ENCODE results near the gene NXPH4.

The NXPH4 gene

DNA sequence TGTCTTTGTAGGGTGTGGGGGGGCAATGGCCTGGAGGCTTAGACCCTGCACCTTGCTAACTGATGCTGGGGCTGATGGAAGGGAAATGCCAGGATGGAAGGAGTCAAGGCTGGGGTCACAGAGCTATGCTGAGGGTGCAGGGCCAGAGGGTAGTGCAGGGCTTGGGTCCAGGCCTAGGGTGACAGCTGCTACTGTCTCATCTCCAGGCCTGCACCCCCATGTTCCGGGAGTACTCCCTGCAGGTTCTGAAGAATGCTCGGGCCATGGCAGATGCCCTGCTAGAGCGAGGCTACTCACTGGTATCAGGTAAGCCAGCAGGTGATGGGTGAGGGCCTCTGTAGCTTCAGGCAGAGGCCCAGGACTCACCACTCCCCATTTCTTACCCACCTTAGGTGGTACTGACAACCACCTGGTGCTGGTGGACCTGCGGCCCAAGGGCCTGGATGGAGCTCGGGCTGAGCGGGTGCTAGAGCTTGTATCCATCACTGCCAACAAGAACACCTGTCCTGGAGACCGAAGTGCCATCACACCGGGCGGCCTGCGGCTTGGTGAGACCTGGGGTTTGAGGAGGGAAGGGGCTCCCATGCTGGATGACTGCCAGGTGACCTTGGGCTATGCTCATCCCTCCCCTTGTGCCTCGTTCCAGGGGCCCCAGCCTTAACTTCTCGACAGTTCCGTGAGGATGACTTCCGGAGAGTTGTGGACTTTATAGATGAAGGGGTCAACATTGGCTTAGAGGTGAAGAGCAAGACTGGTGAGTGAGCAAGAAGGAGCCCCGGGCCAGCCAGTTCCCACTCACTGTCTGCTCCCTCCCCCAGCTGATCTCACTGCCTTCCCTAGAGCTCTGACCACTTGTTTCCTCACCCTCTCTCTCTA, 17.0 kb downstream of the NXPH4 start:
- TF ChIP-seq ZFX (IDR thresholded peaks at IDR 0.05; ENCODE audit: borderline replicate concordance), result no peak
- TF ChIP-seq, protein P1, sequence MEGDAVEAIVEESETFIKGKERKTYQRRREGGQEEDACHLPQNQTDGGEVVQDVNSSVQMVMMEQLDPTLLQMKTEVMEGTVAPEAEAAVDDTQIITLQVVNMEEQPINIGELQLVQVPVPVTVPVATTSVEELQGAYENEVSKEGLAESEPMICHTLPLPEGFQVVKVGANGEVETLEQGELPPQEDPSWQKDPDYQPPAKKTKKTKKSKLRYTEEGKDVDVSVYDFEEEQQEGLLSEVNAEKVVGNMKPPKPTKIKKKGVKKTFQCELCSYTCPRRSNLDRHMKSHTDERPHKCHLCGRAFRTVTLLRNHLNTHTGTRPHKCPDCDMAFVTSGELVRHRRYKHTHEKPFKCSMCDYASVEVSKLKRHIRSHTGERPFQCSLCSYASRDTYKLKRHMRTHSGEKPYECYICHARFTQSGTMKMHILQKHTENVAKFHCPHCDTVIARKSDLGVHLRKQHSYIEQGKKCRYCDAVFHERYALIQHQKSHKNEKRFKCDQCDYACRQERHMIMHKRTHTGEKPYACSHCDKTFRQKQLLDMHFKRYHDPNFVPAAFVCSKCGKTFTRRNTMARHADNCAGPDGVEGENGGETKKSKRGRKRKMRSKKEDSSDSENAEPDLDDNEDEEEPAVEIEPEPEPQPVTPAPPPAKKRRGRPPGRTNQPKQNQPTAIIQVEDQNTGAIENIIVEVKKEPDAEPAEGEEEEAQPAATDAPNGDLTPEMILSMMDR (IDR thresholded peaks at IDR 0.05), result no peak
- H3K27ac ChIP-seq, result peak overlapping the region; percentile 100

GRCh38 chr12:57234233-57234570, 17.6 kb downstream of the NXPH4 start:
- H3K27ac ChIP-seq, result peak overlapping the region; percentile 100
- TF ChIP-seq, protein P1 (IDR thresholded peaks at IDR 0.05), result no peak
- TF ChIP-seq ZFX (IDR thresholded peaks at IDR 0.05; ENCODE audit: borderline replicate concordance), result no peak

DNA sequence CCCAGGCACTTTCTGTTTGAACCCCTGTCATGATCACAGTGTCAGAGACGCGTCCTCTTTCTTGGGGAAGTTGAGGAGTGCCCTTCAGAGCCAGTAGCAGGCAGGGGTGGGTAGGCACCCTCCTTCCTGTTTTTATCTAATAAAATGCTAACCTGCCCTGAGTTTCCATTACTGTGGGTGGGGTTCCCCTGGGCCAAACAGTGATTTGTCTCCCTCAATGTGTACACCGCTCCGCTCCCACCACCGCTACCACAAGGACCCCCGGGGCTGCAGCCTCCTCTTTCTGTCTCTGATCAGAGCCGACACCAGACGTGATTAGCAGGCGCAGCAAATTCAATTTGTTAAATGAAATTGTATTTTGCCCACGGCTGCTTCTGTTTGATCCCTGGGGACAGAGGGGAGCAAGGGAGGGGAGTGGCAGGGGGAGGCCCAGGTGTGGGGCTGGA, 18.0 kb downstream of the NXPH4 start:
- TF ChIP-seq, protein P1 (IDR thresholded peaks at IDR 0.05), result no peak
- no peak for TF ChIP-seq ZFX (IDR thresholded peaks at IDR 0.05; ENCODE audit: borderline replicate concordance)
- peak overlapping the region; percentile 100 for H3K27ac ChIP-seq

DNA sequence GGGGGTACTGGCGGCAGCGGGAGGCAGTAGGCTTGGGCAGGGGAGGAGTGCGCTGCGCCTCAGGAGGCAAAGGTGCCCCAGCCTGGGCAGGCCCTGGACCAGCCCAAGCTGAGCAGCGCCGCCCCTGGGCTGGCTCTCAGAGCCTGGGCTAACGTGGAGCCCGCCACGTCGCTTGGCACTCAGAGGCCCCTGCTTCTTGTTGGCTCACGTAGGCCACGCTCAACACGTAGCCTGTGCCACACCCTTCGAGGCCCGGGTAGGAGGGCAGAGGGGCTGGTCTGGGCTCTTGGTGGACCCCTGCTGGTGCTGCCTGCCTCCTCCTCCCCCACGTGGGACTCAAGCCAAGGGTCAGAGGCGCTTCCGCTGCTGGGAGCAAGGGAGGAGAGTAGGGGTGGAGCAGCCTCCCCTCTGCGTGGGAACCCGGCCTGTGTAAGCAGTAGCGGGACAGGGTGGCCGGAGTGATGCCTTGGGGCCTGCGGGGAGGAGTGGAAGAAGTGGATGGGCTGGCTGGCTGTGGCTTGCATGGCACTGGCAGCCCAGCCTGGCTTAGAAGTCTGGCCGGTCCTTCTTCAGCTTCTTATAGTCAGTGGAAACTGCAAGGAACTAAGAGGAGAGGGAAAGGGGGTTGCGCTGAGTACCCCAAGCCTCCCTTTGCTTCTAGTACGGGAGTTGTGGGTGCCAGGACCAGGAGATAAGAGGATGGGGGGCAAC, 18.6 kb downstream of the NXPH4 start:
- TF ChIP-seq, protein P1 (IDR thresholded peaks at IDR 0.05), result peak; percentile 58
- TF ChIP-seq ZFX (IDR thresholded peaks at IDR 0.05; ENCODE audit: borderline replicate concordance), result no peak
- peak overlapping the region; percentile 100 for H3K27ac ChIP-seq

- peak overlapping the region; percentile 100 for H3K27ac ChIP-seq
- TF ChIP-seq, protein P1 (IDR thresholded peaks at IDR 0.05), result no peak
- TF ChIP-seq ZFX (IDR thresholded peaks at IDR 0.05; ENCODE audit: borderline replicate concordance), result no peak
Measured at GRCh38 chr12:57235728-57236131, 19.1 kb downstream of the NXPH4 start.

DNA sequence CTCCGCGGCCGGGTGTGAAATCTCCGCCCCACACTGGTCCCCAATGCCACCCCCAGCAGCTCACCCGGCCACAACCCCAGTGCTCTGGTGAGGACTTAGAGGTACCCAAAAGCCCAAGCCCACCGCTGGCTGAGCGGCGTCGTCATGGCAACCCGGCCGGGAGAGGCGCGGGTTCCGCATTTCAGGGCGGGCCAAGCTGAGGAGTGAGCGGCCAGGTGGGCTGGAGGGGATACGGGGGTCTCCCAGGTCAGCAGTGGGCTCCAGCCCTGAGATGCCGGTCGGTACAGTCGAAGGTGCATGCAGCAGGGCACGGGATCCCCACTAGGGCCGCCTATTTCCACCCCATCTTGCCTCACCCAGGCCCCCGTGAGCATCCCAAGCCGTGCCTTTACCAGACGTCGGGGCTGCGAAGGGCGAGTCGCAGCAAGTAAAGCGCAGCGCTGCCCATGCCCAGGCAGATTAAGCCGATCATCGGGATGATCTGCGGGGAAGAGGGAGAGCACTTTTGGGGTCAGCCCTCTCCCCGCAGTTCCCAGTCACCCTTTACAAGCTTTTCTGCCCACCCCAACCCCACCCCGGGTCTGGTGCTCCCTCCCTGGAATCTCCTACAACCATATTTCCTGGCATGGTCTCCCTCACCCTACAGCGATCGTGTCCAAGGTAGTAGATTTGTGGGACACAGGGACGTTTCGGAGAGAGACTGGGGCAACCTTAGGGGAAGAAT, 19.8 kb downstream of the NXPH4 start:
- TF ChIP-seq, protein P1 (IDR thresholded peaks at IDR 0.05), result no peak
- no peak for TF ChIP-seq ZFX (IDR thresholded peaks at IDR 0.05; ENCODE audit: borderline replicate concordance)
- H3K27ac ChIP-seq, result peak overlapping the region; percentile 100
